SK-N-SH (cell line): ENCODE data around the gene IL12RB1. TPM values are rescaled to one million over a fixed set of nuclear protein-coding genes. Genes with fewer than 3 reads are reported as not detected.

ENCODE experiments used
- CTCF ChIA-PET: fragments of 300-600, 350-600 bp; formaldehyde crosslinking; extraction: SDS; loops from one replicate; lab custom pipeline; 2021; lab: Yijun Ruan, JAX
- POLR2A ChIA-PET: fragments of 350-600 bp; sonication (Branson Sonifier 250); formaldehyde crosslinking; extraction: SDS; loops from one replicate; lab custom pipeline; 2020; ENCODE audit warnings: antibody characterized with exemption, inconsistent platforms; lab: Yijun Ruan, JAX
- DNase-seq: peaks from one replicate; pipeline ENCODE4 v3.0.0; 2012
- H2AFZ ChIP-seq: fragments of 200-600 bp; sonication (generic); 2 replicates; pipeline ENCODE4 v1.8.1; 2016; ENCODE audit warnings: antibody characterized with exemption, mild to moderate bottlenecking, low read depth
- H3F3A ChIP-seq: fragments of 200-600 bp; sonication (generic); replicated peaks from 2 replicates; pipeline ENCODE3; 2016; ENCODE audit warnings: antibody characterized with exemption, mild to moderate bottlenecking; ENCODE audit not compliant: insufficient read depth
- H3K27ac ChIP-seq, 2 experiments: fragments of 200-500 bp in 1 of 2; fragments of 200-600 bp in 1 of 2; sonication (Bioruptor generic) in 1 of 2; sonication (generic), shearing (Covaris generic) in 1 of 2; 2 replicates each; pipeline versions ENCODE4 v1.5.1 to v1.6.1; 2014 to 2016; ENCODE audit warnings: low read depth in 2 of 2, inconsistent platforms in 1 of 2, low read length in 1 of 2, mild to moderate bottlenecking in 1 of 2, mixed read lengths in 1 of 2
- H3K27me3 ChIP-seq: fragments of 200-600 bp; sonication (generic), shearing (Covaris generic); 2 replicates; pipeline ENCODE4 v1.6.1; 2016; ENCODE audit warnings: mixed run types; ENCODE audit not compliant: insufficient read depth
- H3K36me3 ChIP-seq, 2 experiments: fragments of 200-500 bp in 1 of 2; fragments of 200-600 bp in 1 of 2; sonication (Bioruptor generic) in 1 of 2; sonication (generic) in 1 of 2; replicated peaks in 1 of 2; 2 replicates each; pipeline versions ENCODE3 to v1.5.1; 2014 to 2016; ENCODE audit warnings: low read length in 1 of 2, mild to moderate bottlenecking in 1 of 2; ENCODE audit not compliant: insufficient read depth in 2 of 2, control insufficient read depth in 1 of 2
- H3K4me1 ChIP-seq, 2 experiments: fragments of 200-500 bp in 1 of 2; fragments of 200-600 bp in 1 of 2; sonication (Bioruptor generic) in 1 of 2; sonication (generic), shearing (Covaris generic) in 1 of 2; 2 replicates each; pipeline versions ENCODE4 v1.5.1 to v1.6.1; 2014 to 2016; ENCODE audit warnings: low read depth in 1 of 2, low read length in 1 of 2, mixed run types in 1 of 2; ENCODE audit not compliant: insufficient read depth in 2 of 2, control insufficient read depth in 1 of 2
- H3K4me2 ChIP-seq: fragments of 200-600 bp; sonication (generic), shearing (Covaris generic); 2 replicates; pipeline ENCODE4 v1.6.1; 2017; ENCODE audit warnings: mixed run types
- H3K4me3 ChIP-seq, 2 experiments: fragments of 200-500 bp in 1 of 2; fragments of 200-600 bp in 1 of 2; sonication (Bioruptor generic) in 1 of 2; sonication (generic), shearing (Covaris generic) in 1 of 2; 2 replicates each; pipeline versions ENCODE4 v1.5.1 to v1.8.1; 2014 to 2016; ENCODE audit warnings: low read depth in 2 of 2, inconsistent platforms in 1 of 2, low read length in 1 of 2, mild to moderate bottlenecking in 1 of 2, mixed read lengths in 1 of 2, moderate library complexity in 1 of 2
- H3K79me2 ChIP-seq: fragments of 200-600 bp; sonication (generic); 2 replicates; pipeline ENCODE4 v1.8.1; 2017; ENCODE audit warnings: mild to moderate bottlenecking; ENCODE audit not compliant: insufficient read depth
- H3K9ac ChIP-seq: fragments of 200-600 bp; sonication (generic); 2 replicates; pipeline ENCODE4 v1.6.1; 2017; ENCODE audit warnings: mixed run types
- H3K9me2 ChIP-seq: fragments of 200-600 bp; sonication (generic); 2 replicates; pipeline ENCODE4 v1.6.1; 2017; ENCODE audit warnings: mixed run types
- H3K9me3 ChIP-seq: fragments of 200-600 bp; sonication (generic); 2 replicates; pipeline ENCODE4 v1.6.1; 2017; ENCODE audit warnings: mixed run types, mild to moderate bottlenecking, moderate library complexity
- H4K20me1 ChIP-seq: fragments of 200-600 bp; sonication (generic); 2 replicates; pipeline ENCODE4 v1.6.1; 2017; ENCODE audit warnings: mild to moderate bottlenecking, mixed run types; ENCODE audit not compliant: insufficient read depth
- EZH2phosphoT487 ChIP-seq: fragments of 200-600 bp; sonication (generic); IDR thresholded peaks from 2 replicates; pipeline ENCODE4 v1.6.1; 2017; ENCODE audit warnings: low read depth, mixed run types, mild to moderate bottlenecking, antibody characterized with exemption, moderate library complexity, borderline replicate concordance
- FOXJ3 ChIP-seq: sonication (generic); formaldehyde crosslinking; IDR thresholded peaks from 2 replicates; pipeline ENCODE4 v1.5.1; 2020; ENCODE audit warnings: mild to moderate bottlenecking, missing genetic modification reagents
- FOXM1 ChIP-seq: IDR thresholded peaks from 2 replicates; pipeline ENCODE4 v1.4.0; 2012; ENCODE audit warnings: low read depth, mild to moderate bottlenecking
- GATA2 ChIP-seq: sonication (generic); formaldehyde crosslinking; IDR thresholded peaks from 2 replicates; pipeline ENCODE4 v1.5.0; 2020; ENCODE audit warnings: mild to moderate bottlenecking, missing genetic modification reagents
- JUND ChIP-seq: IDR thresholded peaks from 2 replicates; pipeline ENCODE4 v1.4.0; 2012
- MEF2A ChIP-seq: IDR thresholded peaks from 2 replicates; pipeline ENCODE4 v1.4.0; 2012; ENCODE audit warnings: low read depth, borderline replicate concordance
- PBX3 ChIP-seq: IDR thresholded peaks from 2 replicates; pipeline ENCODE4; 2012
- RAD21 ChIP-seq: IDR thresholded peaks from 2 replicates; pipeline ENCODE4 v1.6.1; 2012; ENCODE audit warnings: mild to moderate bottlenecking, low read length
- RCOR1 ChIP-seq: fragments of 150-350 bp; IDR thresholded peaks from 2 replicates; pipeline ENCODE4 v1.6.1; 2017; ENCODE audit warnings: antibody characterized with exemption, low read length
- SIN3A ChIP-seq: IDR thresholded peaks from 2 replicates; pipeline ENCODE4 v1.6.1; 2012; ENCODE audit warnings: low read depth, mild to moderate bottlenecking, low read length, moderate library complexity, borderline replicate concordance
- SMC3 ChIP-seq: IDR thresholded peaks from 2 replicates; pipeline ENCODE4 v1.6.1; 2012; ENCODE audit warnings: low read depth, low read length, improper control_type of control experiment
- TCF12 ChIP-seq: IDR thresholded peaks from 2 replicates; pipeline ENCODE4 v1.4.0; 2012
- TEAD4 ChIP-seq: IDR thresholded peaks from 2 replicates; pipeline ENCODE4 v1.4.0; 2012; ENCODE audit warnings: mild to moderate bottlenecking, borderline replicate concordance; ENCODE audit not compliant: insufficient read depth
- USF2 ChIP-seq: fragments of 150-350 bp; IDR thresholded peaks from 2 replicates; pipeline ENCODE4 v1.6.1; 2017; ENCODE audit warnings: antibody characterized with exemption, low read length, low read depth, borderline replicate concordance
- ZBTB33 ChIP-seq: IDR thresholded peaks from 2 replicates; pipeline ENCODE4 v1.4.0; 2012; ENCODE audit warnings: low read depth, borderline replicate concordance
- WGBS: methylation state at CpG from one replicate; pipeline ENCODE4 v1.1.6; 2017; ENCODE audit warnings: low lambda C conversion rate; 5-methylcytosine and 5-hydroxymethylcytosine counted together
- polyA plus RNA-seq, 3 experiments: library from polyadenylated mRNA; depleted of rRNA; stranded (reverse); fragments of >200 nt; gene quantifications; 2 replicates each; pipeline ENCODE4 v1.2.3, GENCODE V29; 2012
- TF ChIP-seq, protein P1 (sequence below): fragments of 150-350 bp; IDR thresholded peaks from 2 replicates; pipeline ENCODE4 v1.6.1; 2016; ENCODE audit warnings: mild to moderate bottlenecking, low read depth, low read length
- TF ChIP-seq, protein P2 (sequence below): IDR thresholded peaks from 2 replicates; pipeline ENCODE4 v1.4.0; 2012; ENCODE audit warnings: low read depth

Gene IL12RB1
- polyA plus RNA-seq, 1 of the 3 experiments (the other 2 are of a cell fraction) = 0.02 TPM

GRCh38 chr19:18027151-18027550 is 59.6 kb downstream of the IL12RB1 start:
- Histone ChIP-seq H3K4me2 (no peak overlapping the region), H3K36me3 (no peaks in the 10 kb centered on the region), H3K9me2 (no peaks in the 10 kb centered on the region), H4K20me1 (no peaks in the 10 kb centered on the region), H2AFZ (no peak overlapping the region), H3K79me2 (no peaks in the 10 kb centered on the region), H3K4me3 (no peak overlapping the region), H3K27me3 (no peaks in the 10 kb centered on the region), H3F3A (peaks cover 3% of the 10 kb centered on the region), H3K9ac (no peak overlapping the region), H3K4me1 (peaks cover 7 to 9% of the 10 kb centered on the region in 2 experiments; a peak in 3 of 4 replicates), H3K27ac (no peak overlapping the region), H3K9me3 (no peaks in the 10 kb centered on the region)
- TF ChIP-seq ZBTB33 = no peak
- no peak for TF ChIP-seq USF2
- TF ChIP-seq EZH2phosphoT487 = no peak
- no peak for TF ChIP-seq FOXM1
- no peak for TF ChIP-seq FOXJ3
- no peak for TF ChIP-seq RCOR1
- TF ChIP-seq TEAD4 = no peak
- TF ChIP-seq JUND = no peak
- no peak for TF ChIP-seq MEF2A
- TF ChIP-seq SIN3A = no peak
- TF ChIP-seq RAD21 = no peak
- no peak for TF ChIP-seq SMC3
- no peak for TF ChIP-seq TCF12
- TF ChIP-seq, protein P1, sequence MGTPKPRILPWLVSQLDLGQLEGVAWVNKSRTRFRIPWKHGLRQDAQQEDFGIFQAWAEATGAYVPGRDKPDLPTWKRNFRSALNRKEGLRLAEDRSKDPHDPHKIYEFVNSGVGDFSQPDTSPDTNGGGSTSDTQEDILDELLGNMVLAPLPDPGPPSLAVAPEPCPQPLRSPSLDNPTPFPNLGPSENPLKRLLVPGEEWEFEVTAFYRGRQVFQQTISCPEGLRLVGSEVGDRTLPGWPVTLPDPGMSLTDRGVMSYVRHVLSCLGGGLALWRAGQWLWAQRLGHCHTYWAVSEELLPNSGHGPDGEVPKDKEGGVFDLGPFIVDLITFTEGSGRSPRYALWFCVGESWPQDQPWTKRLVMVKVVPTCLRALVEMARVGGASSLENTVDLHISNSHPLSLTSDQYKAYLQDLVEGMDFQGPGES = no peak
- TF ChIP-seq, protein P2, sequence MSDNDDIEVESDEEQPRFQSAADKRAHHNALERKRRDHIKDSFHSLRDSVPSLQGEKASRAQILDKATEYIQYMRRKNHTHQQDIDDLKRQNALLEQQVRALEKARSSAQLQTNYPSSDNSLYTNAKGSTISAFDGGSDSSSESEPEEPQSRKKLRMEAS = no peak
- no peak for TF ChIP-seq GATA2
- TF ChIP-seq PBX3 = no peak
- 77% methylated on average over 3 of the region's 4 CpGs for WGBS
- ChIA-PET CTCF (interaction anchor here (0.6 to 1.4 kb wide), 3 partner anchors 20 to 83 kb away, joined by 3 to 4 read pairs (median 3); partner anchors contain the start of gene ARRDC2), POLR2A (no interaction called here)
- DNase-seq = no peak
